Measurements from ENCODE around the gene COL1A1.

DNA sequence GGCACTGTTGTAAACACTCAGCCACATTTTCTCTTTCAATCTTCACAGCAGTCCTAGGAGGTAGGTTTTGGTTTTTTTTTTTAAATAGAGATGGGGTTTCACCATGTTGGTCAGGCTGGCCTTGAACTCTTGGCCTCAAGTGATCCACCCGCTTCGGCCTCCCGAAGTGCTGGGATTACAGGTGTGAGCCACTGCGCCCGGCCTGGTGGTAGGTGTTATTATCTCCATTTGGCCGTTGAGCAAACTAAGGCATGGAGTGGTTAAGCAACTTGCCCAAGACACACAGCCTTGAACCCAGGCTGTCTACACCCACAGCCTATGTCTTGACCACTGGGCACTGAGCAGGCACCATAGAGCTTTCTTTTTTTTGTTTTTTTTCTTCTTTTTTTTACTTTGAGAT lies 27.0 kb downstream of the COL1A1 start:
- TF ChIP-seq KDM4B (CRISPR knock-in tag; IDR thresholded peaks at IDR 0.05), result no peak
- TF ChIP-seq, protein P1, sequence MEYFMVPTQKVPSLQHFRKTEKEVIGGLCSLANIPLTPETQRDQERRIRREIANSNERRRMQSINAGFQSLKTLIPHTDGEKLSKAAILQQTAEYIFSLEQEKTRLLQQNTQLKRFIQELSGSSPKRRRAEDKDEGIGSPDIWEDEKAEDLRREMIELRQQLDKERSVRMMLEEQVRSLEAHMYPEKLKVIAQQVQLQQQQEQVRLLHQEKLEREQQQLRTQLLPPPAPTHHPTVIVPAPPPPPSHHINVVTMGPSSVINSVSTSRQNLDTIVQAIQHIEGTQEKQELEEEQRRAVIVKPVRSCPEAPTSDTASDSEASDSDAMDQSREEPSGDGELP (IDR thresholded peaks at IDR 0.05; ENCODE audit: borderline replicate concordance, low read depth), result no peak
